Measurements from ENCODE around the gene AGXT. TPM values are rescaled to one million over a fixed set of nuclear protein-coding genes. Genes with fewer than 3 reads are reported as not detected.

The AGXT gene
- total and polyA plus RNA-seq, 7 experiments from 2014 or later, result not detected

GRCh38 chr2:240850026-240850425 is 18.6 kb upstream of the AGXT start:
- intact Hi-C loops (cut with micrococcal nuclease), result loop anchor here in 1 of 2 donors (2.0 to 5.0 kb wide), 3 partner anchors 749 to 1031 kb away; partner anchors contain the start of gene D2HGDH
- Mint-ChIP-seq H3K27ac (no peak overlapping the region), H3K4me3 (no peak overlapping the region), H3K36me3 (peaks cover 0 to 5% (median 0%) of the 10 kb centered on the region in 5 donors), H3K4me1 (peaks cover 0 to 4% (median 0%) of the 10 kb centered on the region in 7 donors), H3K9me3 (peaks cover 0 to 18% (median 8%) of the 10 kb centered on the region in 11 donors), H3K27me3 (peaks cover 0 to 5% (median 0%) of the 10 kb centered on the region in 5 donors)
- no peak overlapping the region for H3K27ac ChIP-seq (ENCODE audit: low read depth, low read length)
- H3K36me3 ChIP-seq (ENCODE audit: control insufficient read depth in 2 of 3, insufficient read depth in 3 of 3, low read length in 3 of 3), result no peaks in the 10 kb centered on the region
- no peaks in the 10 kb centered on the region for H3K4me1 ChIP-seq (ENCODE audit: control insufficient read depth in 2 of 2, insufficient read depth in 2 of 2, low read length in 2 of 2)
- POLR2A ChIA-PET, result no interaction called here
- no peaks in the 10 kb centered on the region for H3K27me3 ChIP-seq (ENCODE audit: control insufficient read depth in 2 of 2, insufficient read depth in 2 of 2, low read length in 2 of 2)
- DNase-seq, result no peak
- peaks cover 0 to 8% (median 0%) of the 10 kb centered on the region in 3 experiments for H3K9me3 ChIP-seq (ENCODE audit: control insufficient read depth in 2 of 3, low read length in 3 of 3)
- CTCF ChIA-PET, result interaction anchor here (0.7 kb wide), 1 partner anchor 928 kb away, joined by 3 read pairs; no protein-coding TSS in a partner anchor
- no peak overlapping the region for H3K4me3 ChIP-seq (ENCODE audit: low read length)
- ATAC-seq, result no peak

DNA sequence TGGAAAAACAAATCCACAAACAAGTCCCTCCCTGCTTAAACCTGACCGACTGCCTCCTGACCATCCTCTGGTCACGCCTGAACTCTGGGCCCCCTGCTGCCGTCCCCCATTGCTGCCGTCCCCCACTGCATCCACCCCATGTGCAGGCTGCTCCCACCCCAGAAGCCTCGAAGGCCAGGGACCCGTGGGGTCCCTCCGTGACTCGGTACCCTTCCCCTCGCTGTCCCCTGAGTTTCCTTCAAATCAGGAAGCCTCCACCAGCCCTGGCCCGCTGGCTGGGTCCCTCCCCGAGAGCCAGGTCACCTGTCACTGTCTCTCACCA is 17.9 kb upstream of the AGXT start:
- Histone ChIP-seq H3K9me3 (ENCODE audit: control insufficient read depth in 2 of 3, low read length in 3 of 3) (peaks cover 0 to 8% (median 0%) of the 10 kb centered on the region in 3 experiments), H3K4me3 (ENCODE audit: low read length) (no peak overlapping the region), H3K36me3 (ENCODE audit: control insufficient read depth in 2 of 3, insufficient read depth in 3 of 3, low read length in 3 of 3) (no peaks in the 10 kb centered on the region), H3K27ac (ENCODE audit: low read depth, low read length) (no peak overlapping the region), H3K27me3 (ENCODE audit: control insufficient read depth in 2 of 2, insufficient read depth in 2 of 2, low read length in 2 of 2) (no peaks in the 10 kb centered on the region), H3K4me1 (ENCODE audit: control insufficient read depth in 2 of 2, insufficient read depth in 2 of 2, low read length in 2 of 2) (no peaks in the 10 kb centered on the region)
- DNase-seq (no peak), ATAC-seq (no peak)
- Mint-ChIP-seq H3K36me3 (peaks cover 0 to 5% (median 0%) of the 10 kb centered on the region in 5 donors), H3K4me1 (peaks cover 0 to 4% (median 0%) of the 10 kb centered on the region in 7 donors), H3K4me3 (no peak overlapping the region), H3K27me3 (peaks cover 0 to 5% (median 0%) of the 10 kb centered on the region in 5 donors), H3K9me3 (peaks cover 0 to 18% (median 8%) of the 10 kb centered on the region in 11 donors), H3K27ac (no peak overlapping the region)
- intact Hi-C loops (cut with micrococcal nuclease), result loop anchor here (1.0 to 5.0 kb wide), 5 partner anchors 748 to 1030 kb away; partner anchors contain the start of gene D2HGDH (in 2 of the 2)
- CTCF ChIA-PET, result interaction anchor here (0.5 to 1.3 kb wide), 10 partner anchors 9 to 1028 kb away, joined by 3 to 7 read pairs (median 4); no protein-coding TSS in a partner anchor
- POLR2A ChIA-PET, result no interaction called here

DNA sequence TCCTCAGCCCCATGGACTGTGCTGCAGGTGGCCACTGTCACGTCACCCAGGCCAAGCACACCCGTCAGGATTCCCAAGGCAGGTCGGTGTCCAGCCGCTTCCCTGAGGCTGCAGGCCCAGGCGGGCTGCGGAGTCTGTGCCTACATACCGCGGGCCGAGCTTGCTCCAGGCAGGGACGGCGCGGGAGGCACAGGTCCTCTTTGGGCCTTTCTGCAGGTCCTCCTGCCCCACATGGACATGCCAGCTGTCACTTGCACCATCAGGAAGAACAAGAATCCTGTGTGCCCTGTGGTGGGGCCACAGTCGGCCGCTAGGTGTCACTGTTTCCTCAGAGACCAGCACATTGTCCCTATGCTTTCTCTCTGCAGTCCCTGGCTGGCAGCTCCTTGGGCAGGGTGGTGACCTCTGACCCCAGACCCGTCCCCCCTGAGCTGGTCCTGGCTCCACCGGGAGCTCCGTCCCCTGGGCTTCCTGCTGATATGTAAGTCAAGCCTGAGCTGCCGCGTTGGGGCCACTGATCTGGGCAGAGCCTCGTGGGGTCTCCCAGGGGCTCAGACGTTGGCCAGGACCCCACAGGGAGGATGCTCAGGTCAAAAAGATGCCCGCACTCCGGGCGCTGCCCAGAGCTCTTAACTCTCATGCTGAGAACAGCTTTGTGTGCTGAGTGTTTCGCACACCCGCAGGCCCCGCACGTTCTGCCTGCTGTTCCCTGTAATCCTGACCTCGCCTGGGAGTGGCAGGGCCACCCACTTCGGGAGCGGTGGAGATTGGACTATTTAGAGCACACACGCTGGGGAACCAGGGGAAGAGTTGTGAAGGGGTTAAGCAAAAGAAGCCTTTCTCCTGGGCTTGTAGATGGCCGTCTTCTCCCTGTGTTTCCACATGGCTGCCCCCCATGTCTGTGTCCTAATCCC is 17.3 kb upstream of the AGXT start:
- Mint-ChIP-seq H3K4me3 (no peak overlapping the region), H3K4me1 (peaks cover 0 to 4% (median 0%) of the 10 kb centered on the region in 7 donors), H3K9me3 (peaks cover 0 to 18% (median 8%) of the 10 kb centered on the region in 11 donors), H3K36me3 (peaks cover 0 to 5% (median 0%) of the 10 kb centered on the region in 5 donors), H3K27me3 (peaks cover 0 to 5% (median 0%) of the 10 kb centered on the region in 5 donors), H3K27ac (peak overlapping the region in 1 of 9 donors; percentile 1)
- ATAC-seq (peak; percentile 92), DNase-seq (peak; percentile 57 to 83 (median 71))
- intact Hi-C loops (cut with micrococcal nuclease), result loop anchor here (1.0 to 5.0 kb wide), 5 partner anchors 747 to 1029 kb away; partner anchors contain the start of gene D2HGDH (in 2 of the 2)
- Histone ChIP-seq H3K4me3 (ENCODE audit: low read length) (no peak overlapping the region), H3K36me3 (ENCODE audit: control insufficient read depth in 2 of 3, insufficient read depth in 3 of 3, low read length in 3 of 3) (no peaks in the 10 kb centered on the region), H3K27ac (ENCODE audit: low read depth, low read length) (no peak overlapping the region), H3K27me3 (ENCODE audit: control insufficient read depth in 2 of 2, insufficient read depth in 2 of 2, low read length in 2 of 2) (no peaks in the 10 kb centered on the region), H3K9me3 (ENCODE audit: control insufficient read depth in 2 of 3, low read length in 3 of 3) (peaks cover 0 to 8% (median 0%) of the 10 kb centered on the region in 3 experiments), H3K4me1 (ENCODE audit: control insufficient read depth in 2 of 2, insufficient read depth in 2 of 2, low read length in 2 of 2) (no peaks in the 10 kb centered on the region)
- ChIA-PET POLR2A (no interaction called here), CTCF (interaction anchor here (0.5 to 1.5 kb wide), 11 partner anchors 9 to 1027 kb away, joined by 3 to 7 read pairs (median 4); no protein-coding TSS in a partner anchor)

GRCh38 chr2:240852671-240853314 is 15.8 kb upstream of the AGXT start:
- Histone ChIP-seq H3K4me3 (ENCODE audit: low read length) (no peak overlapping the region), H3K27ac (ENCODE audit: low read depth, low read length) (no peak overlapping the region), H3K4me1 (ENCODE audit: control insufficient read depth in 2 of 2, insufficient read depth in 2 of 2, low read length in 2 of 2) (no peaks in the 10 kb centered on the region), H3K9me3 (ENCODE audit: control insufficient read depth in 2 of 3, low read length in 3 of 3) (peaks cover 0 to 8% (median 0%) of the 10 kb centered on the region in 3 experiments), H3K27me3 (ENCODE audit: control insufficient read depth in 2 of 2, insufficient read depth in 2 of 2, low read length in 2 of 2) (no peaks in the 10 kb centered on the region), H3K36me3 (ENCODE audit: control insufficient read depth in 2 of 3, insufficient read depth in 3 of 3, low read length in 3 of 3) (no peaks in the 10 kb centered on the region)
- ATAC-seq (no peak), DNase-seq (no peak)
- Mint-ChIP-seq H3K27me3 (peaks cover 0 to 5% (median 0%) of the 10 kb centered on the region in 5 donors), H3K27ac (no peak overlapping the region), H3K4me1 (peaks cover 0 to 4% (median 0%) of the 10 kb centered on the region in 7 donors), H3K9me3 (peaks cover 0 to 18% (median 6%) of the 10 kb centered on the region in 11 donors), H3K4me3 (no peak overlapping the region), H3K36me3 (peaks cover 0 to 5% (median 0%) of the 10 kb centered on the region in 5 donors)
- POLR2A ChIA-PET, result no interaction called here
- intact Hi-C loops (cut with micrococcal nuclease), result loop anchor here in 1 of 2 donors (5.0 kb wide), 1 partner anchor 880 kb away; the partner anchor contains the start of gene D2HGDH
- CTCF ChIA-PET, result interaction anchor here (0.5 to 1.5 kb wide), 2 partner anchors 27 to 298 kb away, joined by 3 to 4 read pairs; no protein-coding TSS in a partner anchor

GRCh38 chr2:240855670-240856069 is 13.0 kb upstream of the AGXT start:
- no peaks in the 10 kb centered on the region for H3K36me3 ChIP-seq (ENCODE audit: control insufficient read depth in 2 of 3, insufficient read depth in 3 of 3, low read length in 3 of 3)
- Mint-ChIP-seq H3K9me3 (peaks cover 0 to 18% (median 6%) of the 10 kb centered on the region in 11 donors), H3K4me1 (peaks cover 0 to 4% (median 0%) of the 10 kb centered on the region in 7 donors), H3K4me3 (no peak overlapping the region), H3K36me3 (peaks cover 0 to 5% (median 0%) of the 10 kb centered on the region in 5 donors), H3K27ac (no peak overlapping the region), H3K27me3 (peaks cover 0 to 8% (median 2%) of the 10 kb centered on the region in 5 donors)
- DNase-seq (no peak), ATAC-seq (no peak)
- POLR2A ChIA-PET, result no interaction called here
- no peak overlapping the region for H3K27ac ChIP-seq (ENCODE audit: low read depth, low read length)
- no peak overlapping the region for H3K4me3 ChIP-seq (ENCODE audit: low read length)
- intact Hi-C loops (cut with micrococcal nuclease), result no loop called here
- H3K27me3 ChIP-seq (ENCODE audit: control insufficient read depth in 2 of 2, insufficient read depth in 2 of 2, low read length in 2 of 2), result no peaks in the 10 kb centered on the region
- CTCF ChIA-PET, result no interaction called here
- H3K4me1 ChIP-seq (ENCODE audit: control insufficient read depth in 2 of 2, insufficient read depth in 2 of 2, low read length in 2 of 2), result no peaks in the 10 kb centered on the region
- peaks cover 0 to 8% (median 0%) of the 10 kb centered on the region in 3 experiments for H3K9me3 ChIP-seq (ENCODE audit: control insufficient read depth in 2 of 3, low read length in 3 of 3)
